Right lobe of liver (tissue), 6 donors: Measurements from ENCODE around the gene SETBP1. TPM values are rescaled to one million over a fixed set of nuclear protein-coding genes. Genes with fewer than 3 reads are reported as not detected.

Experiments
- ATAC-seq, 4 donors: fragments of 200-7000 bp; cut with Tn5 transposase; one replicate each; pipeline ENCODE4 v1.9.1; 2020; ENCODE audit warnings: mild to moderate bottlenecking in 4 of 4, moderate library complexity in 4 of 4
- DNase-seq, 3 donors: peaks; one replicate each; pipeline ENCODE4 v3.0.0-alpha.2; 2020
- H3K27ac ChIP-seq, 3 donors: fragments of 200-600 bp; one replicate each; pipeline ENCODE4 v1.8.0; 2022
- H3K27me3 ChIP-seq, 2 donors: fragments of 200-600 bp; one replicate each; pipeline ENCODE4 v1.8.0; 2022
- H3K36me3 ChIP-seq, 4 donors: fragments of 200-600 bp; sonication (generic) in 1 of 4; one replicate each; pipeline versions ENCODE4 v1.5.1 to v1.8.0; 2017 to 2022; ENCODE audit warnings: control low read depth in 1 of 4
- H3K4me1 ChIP-seq, 4 donors: fragments of 200-600 bp; sonication (generic) in 1 of 4; one replicate each; pipeline versions ENCODE4 v1.5.1 to v1.8.0; 2017 to 2022; ENCODE audit warnings: control low read depth in 1 of 4
- H3K4me3 ChIP-seq, 3 donors: fragments of 200-600 bp; one replicate each; pipeline ENCODE4 v1.8.0; 2022
- H3K9me3 ChIP-seq, 4 donors: fragments of 200-600 bp; sonication (generic) in 1 of 4; one replicate each; pipeline versions ENCODE4 v1.5.1 to v1.8.0; 2017 to 2022; ENCODE audit warnings: control low read depth in 1 of 4
- CTCF ChIP-seq, 4 donors: fragments of 200-600 bp in 3 of 4; fragments of 450-650 bp in 1 of 4; IDR thresholded peaks; one replicate each; pipeline versions ENCODE4 v1.5.1 to v1.8.0; 2016 to 2022; ENCODE audit warnings: antibody characterized with exemption in 4 of 4, mild to moderate bottlenecking in 2 of 4
- POLR2A ChIP-seq: fragments of 450-650 bp; IDR thresholded peaks from one replicate; pipeline ENCODE4 v1.6.1; 2017; ENCODE audit warnings: antibody characterized with exemption, mild to moderate bottlenecking
- WGBS: methylation state at CpG from one replicate; pipeline ENCODE4 v1.1.6; 2018; ENCODE audit warnings: low coverage, low lambda C conversion rate; ENCODE audit not compliant: insufficient coverage; ENCODE audit errors: missing lambda C conversion rate; 5-methylcytosine and 5-hydroxymethylcytosine counted together
- intact Hi-C, 2 donors: fragments of 100-400 bp; cut with DNase I; formaldehyde crosslinking; loops; one replicate each; pipeline versions ENCODE4 v1.11.2 to v1.14.1; 2022
- total RNA-seq, 6 experiments: library from RNA; depleted of rRNA in 2 of 6; stranded (reverse); fragments of >200 nt in 2 of 6; fragmentation: NEBNext Ultra II Directional in 3 of 6; extraction: Animal tissue kit (Norgen Biotek cat#: 25700) in 3 of 6; gene quantifications; one replicate each; pipeline versions ENCODE4 v1.1.0 to v1.2.4, GENCODE V29; 2016 to 2023
- donor health status: DM: no; HTN: yes; CAD: no.
- donor health status: DM: no; HTN: no; CAD: no.
- donor health status: DM: no; HTN: no; CAD: no.
- donor health status: DM: no; HTN: yes; CAD: no.
- donor health status: DM: no; HTN: yes; CAD: no.

SETBP1 gene
- total RNA-seq, 6 experiments from 2014 or later = 14.3 to 29.1 (median 16.6) TPM

- ATAC-seq (no peak), DNase-seq (no peak)
- whole genome bisulfite sequencing = 76% methylated on average over 7 of the region's 8 CpGs
- Histone ChIP-seq H3K9me3 (no peaks in the 10 kb centered on the region), H3K36me3 (no peaks in the 10 kb centered on the region), H3K27me3 (no peaks in the 10 kb centered on the region), H3K27ac (no peak overlapping the region), H3K4me1 (peaks cover 0 to 37% (median 15%) of the 10 kb centered on the region in 4 donors), H3K4me3 (no peak overlapping the region)
- intact Hi-C loops = no loop called here
- TF ChIP-seq CTCF (IDR thresholded peaks at IDR 0.05) (no peak), POLR2A (no peak)
Measured at GRCh38 chr18:44792456-44793061, 111.9 kb downstream of the SETBP1 start.

GRCh38 chr18:44793194-44793593 is 112.5 kb downstream of the SETBP1 start:
- ATAC-seq (no peak), DNase-seq (no peak)
- TF ChIP-seq CTCF (IDR thresholded peaks at IDR 0.05) = no peak
- no peak for TF ChIP-seq POLR2A
- 92% methylated on average over 2 of the region's 2 CpGs for WGBS
- H3K4me1 ChIP-seq = peaks cover 0 to 40% (median 15%) of the 10 kb centered on the region in 4 donors
- H3K27me3 ChIP-seq = no peaks in the 10 kb centered on the region
- intact Hi-C loops = no loop called here
- H3K27ac ChIP-seq = no peak overlapping the region
- no peaks in the 10 kb centered on the region for H3K36me3 ChIP-seq
- H3K4me3 ChIP-seq = no peak overlapping the region
- H3K9me3 ChIP-seq = no peaks in the 10 kb centered on the region

- DNase-seq (no peak), ATAC-seq (no peak)
- Histone ChIP-seq H3K36me3 (no peaks in the 10 kb centered on the region), H3K27me3 (no peaks in the 10 kb centered on the region), H3K4me1 (peaks cover 0 to 45% (median 15%) of the 10 kb centered on the region in 4 donors), H3K4me3 (no peak overlapping the region), H3K27ac (no peak overlapping the region), H3K9me3 (no peaks in the 10 kb centered on the region)
- intact Hi-C loops = no loop called here
- WGBS = 89% methylated on average over 1 of the region's 1 CpG
- TF ChIP-seq CTCF (IDR thresholded peaks at IDR 0.05) (no peak), POLR2A (no peak)
Measured at GRCh38 chr18:44793685-44794084, 113.0 kb downstream of the SETBP1 start.

- intact Hi-C loops = no loop called here
- ATAC-seq = no peak
- H3K27me3 ChIP-seq = no peaks in the 10 kb centered on the region
- H3K27ac ChIP-seq = no peak overlapping the region
- WGBS = 88% methylated on average over 4 of the region's 4 CpGs
- no peak overlapping the region for H3K4me3 ChIP-seq
- H3K36me3 ChIP-seq = no peaks in the 10 kb centered on the region
- no peak for DNase-seq
- H3K9me3 ChIP-seq = no peaks in the 10 kb centered on the region
- TF ChIP-seq POLR2A = no peak
- peaks cover 0 to 45% (median 9%) of the 10 kb centered on the region in 4 donors for H3K4me1 ChIP-seq
Measured at GRCh38 chr18:44795241-44795640, 114.6 kb downstream of the SETBP1 start.

- WGBS = 53% methylated on average over 5 of the region's 6 CpGs
- Histone ChIP-seq H3K27me3 (no peaks in the 10 kb centered on the region), H3K27ac (peak overlapping the region in 1 of 3 donors; percentile 46), H3K4me3 (no peak overlapping the region), H3K9me3 (no peaks in the 10 kb centered on the region), H3K36me3 (no peaks in the 10 kb centered on the region), H3K4me1 (peaks cover 0 to 33% (median 5%) of the 10 kb centered on the region in 4 donors)
- DNase-seq = no peak
- peak; percentile 69 to 82 (median 76) for ATAC-seq
- no peak for TF ChIP-seq POLR2A
- no peak for TF ChIP-seq CTCF (IDR thresholded peaks at IDR 0.05)
- intact Hi-C loops = no loop called here
Measured at GRCh38 chr18:44796429-44797428, 116.0 kb downstream of the SETBP1 start.
